ENCODE measurements around the gene ADCK2. TPM values are rescaled to one million over a fixed set of nuclear protein-coding genes. Genes with fewer than 3 reads are reported as not detected.

The ADCK2 gene
- total and polyA plus RNA-seq, 12 donors: 6.8 to 33.9 (median 12.8) TPM

DNA sequence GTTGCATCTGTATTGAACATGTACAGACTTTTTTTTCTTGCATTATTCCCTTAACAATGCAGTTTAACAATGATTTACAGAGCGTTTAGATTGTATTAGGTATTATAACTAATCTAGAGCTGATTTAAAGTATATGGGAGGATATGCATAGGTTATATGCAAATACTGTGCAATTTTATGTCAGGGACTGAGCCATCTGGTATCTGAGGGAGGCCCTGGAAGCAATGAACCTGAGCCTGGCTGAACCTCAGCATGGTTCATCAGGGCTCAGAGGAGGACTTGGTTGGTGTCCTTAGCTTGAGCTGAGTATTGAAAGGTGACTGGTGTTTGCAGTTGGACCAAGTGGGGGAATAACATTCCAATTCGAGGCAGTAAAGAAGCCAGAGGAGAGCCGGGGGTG is 4.8 kb downstream of the ADCK2 start:
- Histone ChIP-seq H3K27ac (no peak overlapping the region), H3K27me3 (no peaks in the 10 kb centered on the region), H3K36me3 (replicated peaks in 1 of 2) (peaks cover 0 to 16% of the 10 kb centered on the region in 2 donors), H3K9me3 (replicated peaks in 1 of 3) (no peaks in the 10 kb centered on the region), H3K4me1 (replicated peaks in 1 of 2) (peaks cover 4 to 13% of the 10 kb centered on the region in 2 donors), H3K4me3 (no peak overlapping the region)
- no peak for DNase-seq
- intact Hi-C loops (cut with DNase I): loop anchor here in 1 of 2 donors (5.0 kb wide), 1 partner anchor 340 kb away; no protein-coding TSS in a partner anchor
- TF ChIP-seq, protein P1, sequence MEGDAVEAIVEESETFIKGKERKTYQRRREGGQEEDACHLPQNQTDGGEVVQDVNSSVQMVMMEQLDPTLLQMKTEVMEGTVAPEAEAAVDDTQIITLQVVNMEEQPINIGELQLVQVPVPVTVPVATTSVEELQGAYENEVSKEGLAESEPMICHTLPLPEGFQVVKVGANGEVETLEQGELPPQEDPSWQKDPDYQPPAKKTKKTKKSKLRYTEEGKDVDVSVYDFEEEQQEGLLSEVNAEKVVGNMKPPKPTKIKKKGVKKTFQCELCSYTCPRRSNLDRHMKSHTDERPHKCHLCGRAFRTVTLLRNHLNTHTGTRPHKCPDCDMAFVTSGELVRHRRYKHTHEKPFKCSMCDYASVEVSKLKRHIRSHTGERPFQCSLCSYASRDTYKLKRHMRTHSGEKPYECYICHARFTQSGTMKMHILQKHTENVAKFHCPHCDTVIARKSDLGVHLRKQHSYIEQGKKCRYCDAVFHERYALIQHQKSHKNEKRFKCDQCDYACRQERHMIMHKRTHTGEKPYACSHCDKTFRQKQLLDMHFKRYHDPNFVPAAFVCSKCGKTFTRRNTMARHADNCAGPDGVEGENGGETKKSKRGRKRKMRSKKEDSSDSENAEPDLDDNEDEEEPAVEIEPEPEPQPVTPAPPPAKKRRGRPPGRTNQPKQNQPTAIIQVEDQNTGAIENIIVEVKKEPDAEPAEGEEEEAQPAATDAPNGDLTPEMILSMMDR (IDR thresholded peaks at IDR 0.05): no peak
- no peak for TF ChIP-seq POLR2A (IDR thresholded peaks at IDR 0.05)
- 88 to 93% (median 91%) methylated on average over 3 of the region's 3 CpGs for WGBS, 4 donors

DNA sequence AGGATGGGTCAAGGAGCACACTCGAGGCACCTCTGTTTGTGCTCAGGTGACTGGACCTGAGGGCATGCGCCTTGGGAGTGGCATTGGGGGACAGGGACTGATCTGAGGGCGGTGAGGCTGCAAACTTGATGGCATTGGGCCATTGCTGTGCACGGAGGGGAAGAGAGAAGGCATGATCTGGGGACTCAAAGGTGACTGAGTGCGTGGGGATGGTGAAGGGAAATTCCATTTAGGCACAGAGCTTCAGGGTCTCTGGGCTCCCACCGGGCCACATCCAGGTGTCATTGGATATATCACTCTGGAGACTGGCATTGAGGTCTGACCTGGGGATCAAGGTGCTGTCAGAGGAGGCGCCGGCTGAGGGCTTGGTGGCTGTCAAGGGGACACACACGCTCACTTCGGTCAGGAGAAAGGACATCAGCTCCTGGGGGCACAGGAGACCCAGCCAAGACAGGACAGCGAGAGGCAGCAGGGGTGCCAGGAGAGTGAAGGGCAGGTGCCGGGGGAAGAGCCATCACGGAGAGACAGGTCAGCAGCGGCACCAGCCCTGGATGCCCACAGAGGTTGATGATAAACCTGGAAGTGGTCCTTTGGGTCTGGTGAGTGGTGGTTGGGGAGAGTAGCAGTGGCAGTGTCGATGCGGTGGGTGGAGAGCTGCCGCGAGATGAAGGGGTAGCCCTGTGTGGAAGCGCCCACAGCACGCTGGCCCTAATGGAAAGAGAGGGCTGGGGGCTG is 5.5 kb downstream of the ADCK2 start:
- intact Hi-C loops (cut with DNase I): loop anchor here in 1 of 2 donors (5.0 kb wide), 1 partner anchor 339 kb away; no protein-coding TSS in a partner anchor
- no peaks in the 10 kb centered on the region for H3K27me3 ChIP-seq
- peaks cover 4 to 13% of the 10 kb centered on the region in 2 donors for H3K4me1 ChIP-seq (replicated peaks in 1 of 2)
- H3K9me3 ChIP-seq (replicated peaks in 1 of 3): no peaks in the 10 kb centered on the region
- no peak overlapping the region for H3K4me3 ChIP-seq
- WGBS, 4 donors: 94 to 98% (median 96%) methylated on average over 18 to 20 of the region's 20 CpGs
- H3K36me3 ChIP-seq (replicated peaks in 1 of 2): peaks cover 0 to 16% of the 10 kb centered on the region in 2 donors
- peak in 2 of 7 donors; percentile 13 to 42 for DNase-seq
- no peak for TF ChIP-seq POLR2A (IDR thresholded peaks at IDR 0.05)
- TF ChIP-seq, protein P1 (IDR thresholded peaks at IDR 0.05): no peak
- no peak overlapping the region for H3K27ac ChIP-seq

DNA sequence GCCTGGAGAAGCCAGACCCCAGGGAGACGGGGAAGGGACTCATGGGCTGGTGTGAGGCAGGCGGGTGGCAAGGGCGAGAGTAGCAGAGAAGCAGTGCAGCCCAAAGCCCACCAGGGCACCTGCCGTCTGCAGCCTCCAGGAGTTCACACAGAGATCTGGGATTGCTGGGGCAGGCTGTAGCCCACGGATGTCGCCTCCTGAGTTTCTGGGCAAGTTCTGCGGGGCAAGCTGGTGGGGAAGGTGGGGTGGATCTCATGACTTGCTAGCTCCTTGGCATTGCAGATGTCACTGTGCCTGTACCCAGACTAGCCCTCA is 6.0 kb downstream of the ADCK2 start:
- Histone ChIP-seq H3K9me3 (replicated peaks in 1 of 3) (no peaks in the 10 kb centered on the region), H3K4me1 (replicated peaks in 1 of 2) (peaks cover 4 to 13% of the 10 kb centered on the region in 2 donors), H3K4me3 (no peak overlapping the region), H3K36me3 (replicated peaks in 1 of 2) (peaks cover 0 to 16% of the 10 kb centered on the region in 2 donors), H3K27me3 (no peaks in the 10 kb centered on the region), H3K27ac (no peak overlapping the region)
- WGBS, 4 donors: 93 to 98% (median 96%) methylated on average over 5 to 7 of the region's 7 CpGs
- no peak for TF ChIP-seq POLR2A (IDR thresholded peaks at IDR 0.05)
- TF ChIP-seq, protein P1 (IDR thresholded peaks at IDR 0.05): no peak
- intact Hi-C loops (cut with DNase I): loop anchor here in 1 of 2 donors (5.0 kb wide), 1 partner anchor 339 kb away; no protein-coding TSS in a partner anchor
- peak in 2 of 7 donors; percentile 7 to 30 for DNase-seq

DNA sequence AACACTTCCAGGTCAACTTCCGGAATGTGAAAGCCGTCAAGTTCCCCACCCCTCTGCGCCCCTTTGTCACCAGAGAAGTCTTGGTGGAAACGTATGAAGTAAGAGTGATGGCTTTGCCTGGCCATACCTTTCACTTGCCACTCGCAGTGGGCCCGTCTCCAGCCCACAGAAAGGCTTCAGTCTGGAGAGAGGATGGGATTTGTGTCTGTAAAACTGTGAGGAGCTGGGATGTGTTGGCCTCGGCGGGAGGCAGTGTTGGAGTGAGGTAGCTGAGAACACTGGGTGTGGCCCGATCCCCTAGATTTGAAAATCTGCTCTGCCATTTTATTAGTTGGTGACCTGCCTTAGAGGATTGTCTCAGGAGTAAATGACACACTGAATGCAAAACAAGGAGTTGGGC is 6.4 kb downstream of the ADCK2 start:
- H3K27me3 ChIP-seq: no peaks in the 10 kb centered on the region
- H3K36me3 ChIP-seq (replicated peaks in 1 of 2): peaks cover 0 to 16% of the 10 kb centered on the region in 2 donors
- H3K4me1 ChIP-seq (replicated peaks in 1 of 2): peaks cover 4 to 13% of the 10 kb centered on the region in 2 donors
- no peaks in the 10 kb centered on the region for H3K9me3 ChIP-seq (replicated peaks in 1 of 3)
- DNase-seq: peak in 2 of 7 donors; percentile 1 to 31
- intact Hi-C loops (cut with DNase I): loop anchor here in 1 of 2 donors (5.0 kb wide), 1 partner anchor 338 kb away; no protein-coding TSS in a partner anchor
- no peak overlapping the region for H3K4me3 ChIP-seq
- WGBS, 4 donors: 90 to 100% (median 95%) methylated on average over 9 of the region's 9 CpGs
- H3K27ac ChIP-seq: no peak overlapping the region
- TF ChIP-seq, protein P1 (IDR thresholded peaks at IDR 0.05): no peak
- TF ChIP-seq POLR2A (IDR thresholded peaks at IDR 0.05): no peak
